Stomach (tissue), 4 donors: ENCODE results near the gene SVOPL.

Experiments
- EP300 ChIP-seq: sonication (generic); formaldehyde crosslinking; IDR thresholded peaks from one replicate; pipeline ENCODE4 v1.6.1; 2017; ENCODE audit warnings: antibody characterized with exemption
- POLR2A ChIP-seq, 4 donors: fragments of 450-650 bp; IDR thresholded peaks; one replicate each; pipeline ENCODE4 v1.6.1; 2016; ENCODE audit warnings: antibody characterized with exemption in 4 of 4, control low read depth in 2 of 4, mild to moderate bottlenecking in 1 of 4, moderate library complexity in 1 of 4
- POLR2AphosphoS5 ChIP-seq, 3 donors: sonication (generic); formaldehyde crosslinking; IDR thresholded peaks; one replicate each; pipeline ENCODE4 v1.6.1; 2016; ENCODE audit warnings: antibody characterized with exemption in 3 of 3
- TF ChIP-seq, protein P1 (sequence below), 7 experiments: fragments of 450-650 bp in 4 of 7; fragments of 200-600 bp in 3 of 7; sonication (generic) in 3 of 7; IDR thresholded peaks; one replicate each; pipeline ENCODE4 v1.5.1; 2016 to 2019; ENCODE audit warnings: antibody characterized with exemption in 7 of 7, control low read depth in 2 of 7, mild to moderate bottlenecking in 1 of 7

DNA sequence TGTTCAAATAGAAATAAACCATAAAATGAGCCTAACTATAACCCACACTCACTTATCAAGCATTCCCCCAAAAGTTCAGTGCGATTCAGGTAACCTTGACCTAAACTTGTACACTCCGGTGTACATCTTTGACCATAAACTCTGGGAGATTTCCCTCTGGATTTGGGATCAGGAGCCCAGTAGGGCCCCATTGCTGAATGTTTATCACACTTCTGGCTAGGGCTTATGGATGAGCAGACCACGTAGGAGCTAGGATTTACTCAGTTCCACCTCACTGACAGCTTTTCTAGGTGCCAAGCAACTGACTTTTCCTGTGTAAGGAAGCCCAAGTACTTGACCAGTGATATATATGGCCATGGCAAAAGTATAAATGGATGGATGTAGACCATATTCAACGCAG lies 113.7 kb downstream of the SVOPL start:
- TF ChIP-seq POLR2A (IDR thresholded peaks at IDR 0.05) (no peak), EP300 (no peak), POLR2AphosphoS5 (IDR thresholded peaks at IDR 0.05) (no peak)
- TF ChIP-seq, protein P1, sequence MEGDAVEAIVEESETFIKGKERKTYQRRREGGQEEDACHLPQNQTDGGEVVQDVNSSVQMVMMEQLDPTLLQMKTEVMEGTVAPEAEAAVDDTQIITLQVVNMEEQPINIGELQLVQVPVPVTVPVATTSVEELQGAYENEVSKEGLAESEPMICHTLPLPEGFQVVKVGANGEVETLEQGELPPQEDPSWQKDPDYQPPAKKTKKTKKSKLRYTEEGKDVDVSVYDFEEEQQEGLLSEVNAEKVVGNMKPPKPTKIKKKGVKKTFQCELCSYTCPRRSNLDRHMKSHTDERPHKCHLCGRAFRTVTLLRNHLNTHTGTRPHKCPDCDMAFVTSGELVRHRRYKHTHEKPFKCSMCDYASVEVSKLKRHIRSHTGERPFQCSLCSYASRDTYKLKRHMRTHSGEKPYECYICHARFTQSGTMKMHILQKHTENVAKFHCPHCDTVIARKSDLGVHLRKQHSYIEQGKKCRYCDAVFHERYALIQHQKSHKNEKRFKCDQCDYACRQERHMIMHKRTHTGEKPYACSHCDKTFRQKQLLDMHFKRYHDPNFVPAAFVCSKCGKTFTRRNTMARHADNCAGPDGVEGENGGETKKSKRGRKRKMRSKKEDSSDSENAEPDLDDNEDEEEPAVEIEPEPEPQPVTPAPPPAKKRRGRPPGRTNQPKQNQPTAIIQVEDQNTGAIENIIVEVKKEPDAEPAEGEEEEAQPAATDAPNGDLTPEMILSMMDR (IDR thresholded peaks at IDR 0.05), result no peak
